Measurements from ENCODE around the gene C12orf57.

GRCh38 chr12:6914246-6914946 is 29.4 kb upstream of the C12orf57 start, which contains the start of gene ENO2:
- no peak for TF ChIP-seq ZNF384 (IDR thresholded peaks at IDR 0.05; ENCODE audit: low read depth, low read length)
- no peak for TF ChIP-seq CTCF (IDR thresholded peaks at IDR 0.05 in 2 of 3, conservative IDR thresholded peaks at IDR 0.05 in 1 of 3; ENCODE audit: insufficient read depth in 2 of 3, low read depth in 1 of 3, low read length in 3 of 3)
- no peak for TF ChIP-seq HINFP (tag; conservative IDR thresholded peaks at IDR 0.05; ENCODE audit: low read depth)
- TF ChIP-seq PRDM10 (IDR thresholded peaks at IDR 0.05; ENCODE audit: partially characterized antibody), result no peak
- no peak for TF ChIP-seq ZKSCAN1 (IDR thresholded peaks at IDR 0.05; ENCODE audit: low read depth, low read length)
- no peak for TF ChIP-seq FOXP1 (CRISPR knock-in tag; IDR thresholded peaks at IDR 0.05)
- no peak for TF ChIP-seq REST (IDR thresholded peaks at IDR 0.05; ENCODE audit: borderline replicate concordance)
- TF ChIP-seq REST (CRISPR knock-in tag; IDR thresholded peaks at IDR 0.05; ENCODE audit: low read depth), result no peak
- TF ChIP-seq MTA3 (IDR thresholded peaks at IDR 0.05; ENCODE audit: borderline replicate concordance), result no peak
- TF ChIP-seq MYNN (IDR thresholded peaks at IDR 0.05), result no peak
- no peak for TF ChIP-seq MYNN (CRISPR knock-in tag; IDR thresholded peaks at IDR 0.05)
- no peak for TF ChIP-seq ZNF224 (CRISPR knock-in tag; IDR thresholded peaks at IDR 0.05)
- no peak for TF ChIP-seq CHD4 (IDR thresholded peaks at IDR 0.05; ENCODE audit: insufficient read depth, insufficient replicate concordance, low read depth, low read length, poor library complexity, severe bottlenecking)
- no peak for TF ChIP-seq ZBTB26 (CRISPR knock-in tag; IDR thresholded peaks at IDR 0.05)
- TF ChIP-seq RCOR1 (IDR thresholded peaks at IDR 0.05; ENCODE audit: borderline replicate concordance in 1 of 2, low read depth in 2 of 2, low read length in 2 of 2), result no peak
